Endothelial cell (in vitro differentiated cells): ENCODE data around the gene SETD6. TPM values are rescaled to one million over a fixed set of nuclear protein-coding genes. Genes with fewer than 3 reads are reported as not detected.
A peak's percentile ranks its signal among the peaks of the same experiment; 100 is the strongest.

Experiments used
- DNase-seq: peaks from one replicate; pipeline ENCODE4 v3.0.0; 2021; ENCODE audit warnings: low spot score
- H3K27ac Mint-ChIP-seq: one replicate; pipeline ENCODE4 v1.8.0; 2021; ENCODE audit warnings: mixed read lengths, inconsistent platforms; ENCODE audit not compliant: unreplicated experiment
- H3K27me3 Mint-ChIP-seq: one replicate; pipeline ENCODE4 v1.8.0; 2021; ENCODE audit warnings: mild to moderate bottlenecking, moderate library complexity, mixed read lengths, inconsistent platforms; ENCODE audit not compliant: unreplicated experiment
- H3K36me3 Mint-ChIP-seq: one replicate; pipeline ENCODE4 v1.8.0; 2021; ENCODE audit warnings: mild to moderate bottlenecking, low read depth, mixed read lengths, inconsistent platforms; ENCODE audit not compliant: unreplicated experiment
- H3K4me1 Mint-ChIP-seq: one replicate; pipeline ENCODE4 v1.8.0; 2021; ENCODE audit warnings: mild to moderate bottlenecking, mixed read lengths, inconsistent platforms; ENCODE audit not compliant: unreplicated experiment
- H3K4me3 Mint-ChIP-seq: one replicate; pipeline ENCODE4 v1.8.0; 2021; ENCODE audit warnings: mild to moderate bottlenecking, mixed read lengths, inconsistent platforms; ENCODE audit not compliant: unreplicated experiment
- H3K9me3 Mint-ChIP-seq: one replicate; pipeline ENCODE4 v1.8.0; 2021; ENCODE audit warnings: mixed read lengths, inconsistent platforms; ENCODE audit not compliant: unreplicated experiment
- CTCF ChIP-seq: fragments of 200-600 bp; sonication (generic); IDR thresholded peaks from one replicate; pipeline ENCODE4 v1.5.0; 2021; ENCODE audit warnings: antibody characterized with exemption; ENCODE audit not compliant: unreplicated experiment
- total RNA-seq: library from RNA; stranded (reverse); fragmentation: NEBNext Ultra II Directional; extraction: Animal tissue kit (Norgen Biotek cat#: 25700); gene quantifications from one replicate; pipeline ENCODE4 v1.2.1, GENCODE V29; 2021; ENCODE audit not compliant: unreplicated experiment

The SETD6 gene
- total RNA-seq, 1 donor from 2014 or later, result 7.9 TPM

- no peak overlapping the region for H3K4me3 Mint-ChIP-seq
Observed at GRCh38 chr16:58511933-58512815, 3.1 kb upstream of the SETD6 start.

GRCh38 chr16:58513874-58514273, 1.4 kb upstream of the SETD6 start:
- Mint-ChIP-seq H3K9me3 (no peaks in the 10 kb centered on the region), H3K27me3 (peaks cover 10% of the 10 kb centered on the region), H3K36me3 (peaks cover 17% of the 10 kb centered on the region), H3K27ac (no peak overlapping the region), H3K4me1 (peaks cover 12% of the 10 kb centered on the region), H3K4me3 (no peak overlapping the region)
- DNase-seq, result no peak
- no peak for TF ChIP-seq CTCF

More at GRCh38 chr16:58511933-58512815, 3.1 kb upstream of the SETD6 start:
- DNase-seq, result peak; percentile 87
- peaks cover 12% of the 10 kb centered on the region for H3K4me1 Mint-ChIP-seq
- no peaks in the 10 kb centered on the region for H3K9me3 Mint-ChIP-seq
- peak; percentile 78 for TF ChIP-seq CTCF
- H3K36me3 Mint-ChIP-seq, result peaks cover 9% of the 10 kb centered on the region
- peaks cover 12% of the 10 kb centered on the region for H3K27me3 Mint-ChIP-seq
- H3K27ac Mint-ChIP-seq, result no peak overlapping the region

- H3K4me1 Mint-ChIP-seq, result peaks cover 10% of the 10 kb centered on the region
- DNase-seq, result no peak
- H3K36me3 Mint-ChIP-seq, result peaks cover 17% of the 10 kb centered on the region
- H3K4me3 Mint-ChIP-seq, result peak overlapping the region; percentile 93
- no peak overlapping the region for H3K27ac Mint-ChIP-seq
- no peak for TF ChIP-seq CTCF
- H3K9me3 Mint-ChIP-seq, result no peaks in the 10 kb centered on the region
- peaks cover 10% of the 10 kb centered on the region for H3K27me3 Mint-ChIP-seq
Observed at GRCh38 chr16:58515871-58516767, 802 bp downstream of the SETD6 start.

GRCh38 chr16:58516768-58517107, 1.4 kb downstream of the SETD6 start:
- Mint-ChIP-seq H3K27me3 (peaks cover 10% of the 10 kb centered on the region), H3K36me3 (peaks cover 17% of the 10 kb centered on the region), H3K27ac (no peak overlapping the region), H3K4me3 (peak overlapping the region; percentile 87), H3K4me1 (peaks cover 10% of the 10 kb centered on the region), H3K9me3 (no peaks in the 10 kb centered on the region)
- TF ChIP-seq CTCF, result no peak
- no peak for DNase-seq
